Measurements from ENCODE around the gene HOXD9. TPM values are rescaled to one million over a fixed set of nuclear protein-coding genes. Genes with fewer than 3 reads are reported as not detected.

Gene HOXD9
- polyA plus RNA-seq, 4 donors = 0.27 to 1.9 (median 0.28) TPM; not detected in 1

GRCh38 chr2:176135035-176135440, 12.5 kb downstream of the HOXD9 start:
- Histone ChIP-seq H3K4me3 (ENCODE audit: low read depth in 1 of 3, low read length in 3 of 3) (no peak overlapping the region), H3K36me3 (ENCODE audit: control insufficient read depth in 3 of 3, insufficient read depth in 2 of 3, low read depth in 1 of 3, low read length in 3 of 3) (no peaks in the 10 kb centered on the region), H3K27me3 (ENCODE audit: control insufficient read depth in 3 of 3, insufficient read depth in 3 of 3, low read length in 3 of 3) (peaks cover 6 to 89% (median 44%) of the 10 kb centered on the region in 3 donors), H3K4me1 (ENCODE audit: control insufficient read depth in 3 of 3, insufficient read depth in 2 of 3, low read depth in 1 of 3, low read length in 2 of 3) (peaks cover 0 to 4% (median 0%) of the 10 kb centered on the region in 3 donors), H3K9me3 (ENCODE audit: control insufficient read depth in 2 of 2, insufficient read depth in 1 of 2, low read depth in 1 of 2, low read length in 1 of 2) (no peaks in the 10 kb centered on the region), H3K27ac (ENCODE audit: low read depth in 1 of 3, low read length in 2 of 3) (peak overlapping the region in 1 of 3 donors; percentile 72)
- DNase-seq = no peak
- no peak for FAIRE-seq

GRCh38 chr2:176136374-176137251, 14.1 kb downstream of the HOXD9 start:
- DNase-seq (peak in 1 of 2 donors; percentile 71), FAIRE-seq (no peak)
- Histone ChIP-seq H3K36me3 (ENCODE audit: control insufficient read depth in 3 of 3, insufficient read depth in 2 of 3, low read depth in 1 of 3, low read length in 3 of 3) (no peaks in the 10 kb centered on the region), H3K4me3 (ENCODE audit: low read depth in 1 of 3, low read length in 3 of 3) (peak overlapping the region; percentile 53 to 60 (median 54)), H3K27me3 (ENCODE audit: control insufficient read depth in 3 of 3, insufficient read depth in 3 of 3, low read length in 3 of 3) (peaks cover 6 to 93% (median 50%) of the 10 kb centered on the region in 3 donors), H3K27ac (ENCODE audit: low read depth in 1 of 3, low read length in 2 of 3) (peak overlapping the region in 2 of 3 donors; percentile 60 to 72), H3K9me3 (ENCODE audit: control insufficient read depth in 2 of 2, insufficient read depth in 1 of 2, low read depth in 1 of 2, low read length in 1 of 2) (no peaks in the 10 kb centered on the region), H3K4me1 (ENCODE audit: control insufficient read depth in 3 of 3, insufficient read depth in 2 of 3, low read depth in 1 of 3, low read length in 2 of 3) (peaks cover 0 to 8% (median 0%) of the 10 kb centered on the region in 3 donors)
- 2 to 3% (median 2%) methylated on average over 63 to 71 of the region's 71 CpGs for WGBS, 3 donors

GRCh38 chr2:176137252-176137580, 14.7 kb downstream of the HOXD9 start:
- FAIRE-seq (no peak), DNase-seq (no peak)
- peak overlapping the region in 1 of 3 donors; percentile 72 for H3K27ac ChIP-seq (ENCODE audit: low read depth in 1 of 3, low read length in 2 of 3)
- H3K27me3 ChIP-seq (ENCODE audit: control insufficient read depth in 3 of 3, insufficient read depth in 3 of 3, low read length in 3 of 3) = peaks cover 6 to 93% (median 49%) of the 10 kb centered on the region in 3 donors
- H3K36me3 ChIP-seq (ENCODE audit: control insufficient read depth in 3 of 3, insufficient read depth in 2 of 3, low read depth in 1 of 3, low read length in 3 of 3) = no peaks in the 10 kb centered on the region
- peak overlapping the region in 1 of 3 donors; percentile 53 for H3K4me3 ChIP-seq (ENCODE audit: low read depth in 1 of 3, low read length in 3 of 3)
- no peaks in the 10 kb centered on the region for H3K9me3 ChIP-seq (ENCODE audit: control insufficient read depth in 2 of 2, insufficient read depth in 1 of 2, low read depth in 1 of 2, low read length in 1 of 2)
- WGBS, 3 donors = 11 to 18% (median 18%) methylated on average over 2 of the region's 2 CpGs
- peaks cover 0 to 8% (median 0%) of the 10 kb centered on the region in 3 donors for H3K4me1 ChIP-seq (ENCODE audit: control insufficient read depth in 3 of 3, insufficient read depth in 2 of 3, low read depth in 1 of 3, low read length in 2 of 3)

- Histone ChIP-seq H3K36me3 (ENCODE audit: control insufficient read depth in 3 of 3, insufficient read depth in 2 of 3, low read depth in 1 of 3, low read length in 3 of 3) (no peaks in the 10 kb centered on the region), H3K4me1 (ENCODE audit: control insufficient read depth in 3 of 3, insufficient read depth in 2 of 3, low read depth in 1 of 3, low read length in 2 of 3) (peaks cover 0 to 8% (median 0%) of the 10 kb centered on the region in 3 donors), H3K27ac (ENCODE audit: low read depth in 1 of 3, low read length in 2 of 3) (peak overlapping the region in 2 of 3 donors; percentile 5 to 72), H3K27me3 (ENCODE audit: control insufficient read depth in 3 of 3, insufficient read depth in 3 of 3, low read length in 3 of 3) (peaks cover 6 to 93% (median 46%) of the 10 kb centered on the region in 3 donors), H3K9me3 (ENCODE audit: control insufficient read depth in 2 of 2, insufficient read depth in 1 of 2, low read depth in 1 of 2, low read length in 1 of 2) (no peaks in the 10 kb centered on the region), H3K4me3 (ENCODE audit: low read depth in 1 of 3, low read length in 3 of 3) (peak overlapping the region in 1 of 3 donors; percentile 53)
- DNase-seq (peak in 1 of 2 donors; percentile 53), FAIRE-seq (no peak)
- 26 to 51% (median 45%) methylated on average over 8 of the region's 8 CpGs for WGBS, 3 donors
These were observed 15.4 kb downstream of the HOXD9 start for GRCh38 chr2:176137906-176138305.

- DNase-seq (no peak), FAIRE-seq (no peak)
- peaks cover 0 to 8% (median 0%) of the 10 kb centered on the region in 3 donors for H3K4me1 ChIP-seq (ENCODE audit: control insufficient read depth in 3 of 3, insufficient read depth in 2 of 3, low read depth in 1 of 3, low read length in 2 of 3)
- no peaks in the 10 kb centered on the region for H3K36me3 ChIP-seq (ENCODE audit: control insufficient read depth in 3 of 3, insufficient read depth in 2 of 3, low read depth in 1 of 3, low read length in 3 of 3)
- H3K27ac ChIP-seq (ENCODE audit: low read depth in 1 of 3, low read length in 2 of 3) = peak overlapping the region in 2 of 3 donors; percentile 57 to 59
- H3K4me3 ChIP-seq (ENCODE audit: low read depth in 1 of 3, low read length in 3 of 3) = peak overlapping the region in 1 of 3 donors; percentile 53
- no peaks in the 10 kb centered on the region for H3K9me3 ChIP-seq (ENCODE audit: control insufficient read depth in 2 of 2, insufficient read depth in 1 of 2, low read depth in 1 of 2, low read length in 1 of 2)
- whole genome bisulfite sequencing, 3 donors = 16 to 24% (median 21%) methylated on average over 14 of the region's 14 CpGs
- peaks cover 6 to 93% (median 47%) of the 10 kb centered on the region in 3 donors for H3K27me3 ChIP-seq (ENCODE audit: control insufficient read depth in 3 of 3, insufficient read depth in 3 of 3, low read length in 3 of 3)
These were observed 16.0 kb downstream of the HOXD9 start for GRCh38 chr2:176138526-176138922.

- H3K4me3 ChIP-seq (ENCODE audit: low read depth in 1 of 3, low read length in 3 of 3) = peak overlapping the region in 1 of 3 donors; percentile 53
- H3K27ac ChIP-seq (ENCODE audit: low read depth in 1 of 3, low read length in 2 of 3) = peak overlapping the region in 2 of 3 donors; percentile 57 to 59
- H3K4me1 ChIP-seq (ENCODE audit: control insufficient read depth in 3 of 3, insufficient read depth in 2 of 3, low read depth in 1 of 3, low read length in 2 of 3) = peaks cover 0 to 8% (median 0%) of the 10 kb centered on the region in 3 donors
- no peaks in the 10 kb centered on the region for H3K9me3 ChIP-seq (ENCODE audit: control insufficient read depth in 2 of 2, insufficient read depth in 1 of 2, low read depth in 1 of 2, low read length in 1 of 2)
- WGBS, 3 donors = 15 to 28% (median 24%) methylated on average over 28 of the region's 28 CpGs
- FAIRE-seq (no peak), DNase-seq (no peak)
- no peaks in the 10 kb centered on the region for H3K36me3 ChIP-seq (ENCODE audit: control insufficient read depth in 3 of 3, insufficient read depth in 2 of 3, low read depth in 1 of 3, low read length in 3 of 3)
- H3K27me3 ChIP-seq (ENCODE audit: control insufficient read depth in 3 of 3, insufficient read depth in 3 of 3, low read length in 3 of 3) = peaks cover 6 to 93% (median 47%) of the 10 kb centered on the region in 3 donors
These were observed 16.6 kb downstream of the HOXD9 start for GRCh38 chr2:176138923-176139660.

- no peak for FAIRE-seq
- no peak for DNase-seq
These were observed 17.4 kb downstream of the HOXD9 start for GRCh38 chr2:176139661-176140512.

More at GRCh38 chr2:176139661-176140512, 17.4 kb downstream of the HOXD9 start:
- peak overlapping the region in 2 of 3 donors; percentile 26 to 57 for H3K27ac ChIP-seq (ENCODE audit: low read depth in 1 of 3, low read length in 2 of 3)
- no peaks in the 10 kb centered on the region for H3K9me3 ChIP-seq (ENCODE audit: control insufficient read depth in 2 of 2, insufficient read depth in 1 of 2, low read depth in 1 of 2, low read length in 1 of 2)
- H3K27me3 ChIP-seq (ENCODE audit: control insufficient read depth in 3 of 3, insufficient read depth in 3 of 3, low read length in 3 of 3) = peaks cover 6 to 88% (median 42%) of the 10 kb centered on the region in 3 donors
- H3K4me1 ChIP-seq (ENCODE audit: control insufficient read depth in 3 of 3, insufficient read depth in 2 of 3, low read depth in 1 of 3, low read length in 2 of 3) = peaks cover 0 to 8% (median 0%) of the 10 kb centered on the region in 3 donors
- 16 to 22% (median 20%) methylated on average over 41 of the region's 41 CpGs for WGBS, 3 donors
- no peaks in the 10 kb centered on the region for H3K36me3 ChIP-seq (ENCODE audit: control insufficient read depth in 3 of 3, insufficient read depth in 2 of 3, low read depth in 1 of 3, low read length in 3 of 3)
- H3K4me3 ChIP-seq (ENCODE audit: low read depth in 1 of 3, low read length in 3 of 3) = peak overlapping the region in 2 of 3 donors; percentile 37 to 53

Data from small intestine (tissue), 7 donors.